GM21529 (cell line): ENCODE data around the gene MICAL2.

ENCODE experiments used
- ATAC-seq: cut with Tn5 transposase; IDR thresholded peaks from one replicate; pipeline ENCODE4 v1.9.1; 2021; ENCODE audit not compliant: unreplicated experiment

The MICAL2 gene

DNA sequence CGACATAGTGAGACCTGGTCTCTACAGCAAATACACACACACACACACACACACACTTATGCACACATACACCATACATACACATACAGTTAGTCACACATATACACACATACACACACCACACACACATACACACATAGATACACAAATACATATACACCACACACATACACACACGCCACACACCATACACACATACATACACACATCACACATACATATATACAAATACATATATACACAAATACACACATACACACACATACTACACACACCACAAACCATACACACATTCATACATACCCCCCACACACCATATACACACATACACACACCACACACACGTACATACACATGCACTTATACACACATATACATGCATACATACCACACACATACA lies 57.7 kb downstream of the MICAL2 start:
- ATAC-seq = no peak

DNA sequence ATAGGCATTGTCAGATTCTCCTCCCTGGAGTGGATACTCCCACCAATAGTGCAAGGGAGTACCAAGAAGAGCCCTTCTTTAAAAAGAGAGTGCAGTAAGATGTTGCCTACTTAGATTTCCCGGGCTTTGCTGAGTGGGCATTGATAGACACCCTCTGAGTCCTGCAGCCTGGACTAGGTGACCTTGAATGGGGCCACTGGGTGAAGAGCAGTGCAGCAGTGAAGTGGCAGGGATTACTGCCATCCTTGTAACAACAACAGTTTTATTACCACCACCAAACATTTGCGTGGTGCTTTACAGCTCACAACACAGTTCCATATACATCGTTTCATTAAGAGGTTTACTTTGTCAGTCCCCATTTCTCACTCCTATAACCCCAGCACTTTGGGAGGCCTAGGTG lies 59.4 kb downstream of the MICAL2 start:
- ATAC-seq = no peak

DNA sequence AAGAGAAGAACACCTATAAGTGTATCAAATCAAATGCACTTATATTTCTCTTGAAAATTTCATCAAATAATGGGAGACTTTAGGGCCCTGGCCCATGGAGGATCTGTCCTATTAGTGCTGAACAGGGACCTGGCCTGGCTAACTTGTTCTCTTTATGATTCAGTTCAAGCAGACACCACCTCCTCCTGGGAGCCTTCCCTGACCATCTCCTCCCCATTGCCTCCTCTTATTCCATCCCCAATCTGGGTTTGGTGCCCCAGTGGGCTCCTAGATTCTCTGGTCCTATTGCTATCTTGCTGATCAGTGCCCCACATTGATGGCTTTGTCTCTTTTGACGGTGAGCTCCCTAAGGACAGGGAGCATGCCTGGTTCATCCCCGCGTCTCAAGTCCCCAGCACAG lies 60.1 kb downstream of the MICAL2 start:
- ATAC-seq = no peak

DNA sequence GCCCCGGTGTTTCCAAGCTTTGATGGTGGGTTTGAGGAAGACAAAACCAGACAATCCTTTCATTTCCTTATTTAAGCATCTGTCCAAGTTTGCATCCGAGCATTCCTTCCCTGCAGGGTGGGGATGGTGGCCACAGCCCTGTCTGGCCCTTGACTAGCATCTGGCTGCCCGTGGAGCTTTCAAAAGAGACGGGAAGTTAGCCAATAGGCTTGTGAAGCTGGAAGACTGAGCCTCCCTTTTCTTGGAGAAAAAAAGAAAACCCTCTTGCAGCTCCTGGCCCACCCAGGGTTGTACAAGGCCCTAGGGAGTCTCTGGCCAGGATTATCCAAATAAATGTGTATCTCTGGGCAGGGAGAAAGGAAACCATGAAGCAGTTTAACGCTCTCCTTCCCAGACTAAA lies 60.6 kb downstream of the MICAL2 start:
- ATAC-seq = no peak

DNA sequence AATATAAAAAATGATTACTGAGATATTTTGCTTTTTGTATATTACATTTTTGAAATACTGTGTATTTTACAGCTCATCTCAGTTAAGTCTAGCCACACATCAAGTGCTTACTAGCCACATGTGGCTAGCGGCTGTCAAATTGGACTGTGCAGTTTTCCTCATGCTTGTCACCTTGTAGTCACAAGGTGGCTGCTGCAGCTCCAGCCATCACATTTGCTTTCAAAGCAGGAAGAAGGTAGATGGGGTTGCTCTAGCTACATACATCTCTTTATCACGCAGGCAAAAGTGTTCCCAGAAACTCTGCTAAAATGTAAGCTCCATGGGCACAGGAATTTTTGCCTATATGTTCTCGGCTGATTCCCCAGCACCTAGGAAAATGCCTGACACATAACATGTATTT lies 61.5 kb downstream of the MICAL2 start:
- no peak for ATAC-seq

DNA sequence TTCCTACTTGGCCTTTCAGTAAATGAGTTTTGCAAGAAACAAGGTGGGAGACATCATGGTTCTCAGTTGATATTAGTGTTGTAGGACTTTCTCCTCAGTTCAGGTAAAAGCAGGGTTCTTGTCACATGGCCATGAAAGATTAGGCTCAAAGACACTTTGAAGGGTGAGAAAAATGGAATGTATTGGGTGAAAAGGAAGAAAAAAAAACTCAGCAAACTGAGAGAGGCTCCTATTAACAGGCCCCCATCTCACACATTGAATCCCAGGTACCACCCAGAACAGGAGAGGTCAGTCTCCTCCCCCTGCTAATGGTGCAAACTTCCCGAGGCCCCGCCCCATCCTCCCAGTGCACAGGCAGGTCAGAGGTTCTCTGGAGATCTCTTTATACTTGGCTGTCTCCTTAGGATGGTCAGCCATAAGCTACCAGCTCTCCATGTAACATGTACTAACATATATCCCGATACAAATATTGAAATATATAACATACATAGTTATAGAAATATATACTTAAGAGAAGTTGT lies 62.2 kb downstream of the MICAL2 start:
- no peak for ATAC-seq

DNA sequence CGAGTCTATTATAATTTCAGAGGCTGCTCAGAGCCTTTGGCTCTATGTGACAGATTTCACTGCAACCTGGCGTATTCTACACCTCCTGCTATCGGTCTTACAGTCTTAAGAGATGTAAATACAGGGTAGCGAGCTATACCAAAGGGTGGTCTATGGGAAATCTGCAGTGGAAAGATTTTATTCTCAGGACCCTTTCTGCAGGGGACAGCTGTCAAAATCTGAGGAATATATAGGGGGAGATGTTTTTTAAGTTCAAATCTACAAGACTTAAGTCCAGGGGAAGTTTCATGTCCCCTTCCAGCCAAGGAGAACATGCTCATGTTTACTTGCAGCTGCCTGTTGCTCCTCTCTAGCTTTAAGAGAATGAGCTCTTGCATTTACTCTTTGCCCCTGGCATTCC lies 62.7 kb downstream of the MICAL2 start:
- ATAC-seq = no peak

DNA sequence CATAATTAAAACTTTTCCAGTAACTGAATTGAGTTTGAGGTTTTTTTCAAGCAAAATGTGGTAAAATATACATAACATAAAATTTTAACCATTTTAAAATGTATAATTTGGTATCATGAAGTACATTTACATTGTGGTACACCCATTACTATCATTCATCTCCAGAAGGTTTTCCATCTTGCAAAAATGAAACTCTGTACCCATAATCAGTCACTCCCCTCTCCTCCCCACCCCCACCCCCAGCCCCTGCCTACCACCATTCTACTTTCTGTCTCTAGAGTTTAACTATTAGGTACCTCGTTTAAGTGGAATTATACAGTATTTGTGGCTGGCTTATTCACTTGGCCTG lies 63.7 kb downstream of the MICAL2 start:
- ATAC-seq = peak; percentile 42

DNA sequence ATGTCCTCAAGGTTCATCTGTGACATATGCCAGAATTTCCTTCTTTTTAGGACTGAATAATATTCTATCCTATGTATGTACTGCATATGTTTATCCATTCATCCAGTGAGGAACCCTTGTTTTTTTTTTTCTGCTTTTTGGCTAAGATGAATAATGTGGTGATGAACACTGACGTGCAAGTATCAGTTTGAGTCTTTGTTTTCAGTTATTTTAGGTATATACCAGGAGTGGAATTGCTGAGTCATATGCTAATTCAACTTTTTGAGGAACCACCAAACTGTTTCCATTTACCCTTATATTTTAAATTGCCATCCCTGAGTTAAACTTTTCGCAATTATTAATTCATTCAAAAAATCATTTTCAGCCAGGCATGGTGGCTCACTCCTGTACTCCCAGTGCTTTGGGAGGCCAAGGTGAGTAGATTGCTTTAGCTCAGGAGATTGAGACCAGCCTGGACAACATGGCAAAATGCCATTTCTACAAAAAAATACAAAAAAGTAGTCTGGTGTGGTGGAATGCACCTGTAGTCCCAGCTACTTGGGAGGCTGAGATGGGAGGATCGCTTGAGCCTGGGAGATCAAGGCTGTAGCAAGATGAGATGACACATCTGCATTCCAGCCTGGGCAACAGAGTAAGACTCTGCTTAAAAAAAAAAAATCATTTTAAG lies 64.2 kb downstream of the MICAL2 start:
- ATAC-seq = peak; percentile 91

DNA sequence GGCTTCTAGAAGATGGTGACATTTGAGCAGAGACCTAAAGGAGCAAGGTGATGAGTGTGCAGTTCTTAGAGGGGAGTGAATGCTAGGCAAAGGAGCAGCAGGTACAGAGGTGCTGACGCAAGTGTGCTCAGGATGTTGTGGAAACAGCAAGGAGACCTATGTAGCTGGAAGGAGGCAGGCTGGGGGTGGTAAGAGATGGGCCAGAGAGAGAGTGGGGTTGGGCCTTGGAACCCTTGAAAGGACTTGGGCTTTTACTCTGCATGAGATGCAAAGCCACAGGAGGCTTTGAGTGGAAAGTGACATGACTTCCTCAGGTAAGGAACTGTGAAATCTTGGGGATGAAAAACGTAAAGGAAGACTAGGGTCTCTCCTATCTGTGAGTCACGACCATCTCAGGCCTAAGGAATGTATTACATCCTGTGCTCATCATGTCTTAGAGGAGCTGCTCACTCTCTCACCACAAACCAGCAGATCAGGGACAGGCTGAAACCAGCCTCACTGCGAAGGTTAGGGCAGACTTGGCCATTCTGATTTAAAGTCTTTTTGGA lies 65.4 kb downstream of the MICAL2 start:
- no peak for ATAC-seq

DNA sequence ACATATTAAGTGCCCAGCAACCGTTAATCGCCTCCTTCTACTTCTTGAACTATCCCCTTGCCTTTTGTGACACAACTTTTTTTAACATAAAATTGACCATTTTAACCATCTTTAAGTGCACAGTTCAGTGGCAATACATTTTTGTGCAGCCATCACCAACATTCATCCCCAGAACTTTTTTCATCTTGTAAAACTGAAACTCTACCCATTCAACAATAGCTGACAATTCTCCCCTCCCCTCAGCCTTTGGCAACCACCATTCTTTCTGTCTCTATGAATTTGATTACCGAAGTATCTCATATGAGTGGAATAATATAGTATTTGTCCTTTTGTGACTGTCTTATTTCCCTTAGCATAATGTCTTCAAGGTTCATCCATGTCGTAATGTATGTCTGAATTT lies 66.0 kb downstream of the MICAL2 start:
- no peak for ATAC-seq

DNA sequence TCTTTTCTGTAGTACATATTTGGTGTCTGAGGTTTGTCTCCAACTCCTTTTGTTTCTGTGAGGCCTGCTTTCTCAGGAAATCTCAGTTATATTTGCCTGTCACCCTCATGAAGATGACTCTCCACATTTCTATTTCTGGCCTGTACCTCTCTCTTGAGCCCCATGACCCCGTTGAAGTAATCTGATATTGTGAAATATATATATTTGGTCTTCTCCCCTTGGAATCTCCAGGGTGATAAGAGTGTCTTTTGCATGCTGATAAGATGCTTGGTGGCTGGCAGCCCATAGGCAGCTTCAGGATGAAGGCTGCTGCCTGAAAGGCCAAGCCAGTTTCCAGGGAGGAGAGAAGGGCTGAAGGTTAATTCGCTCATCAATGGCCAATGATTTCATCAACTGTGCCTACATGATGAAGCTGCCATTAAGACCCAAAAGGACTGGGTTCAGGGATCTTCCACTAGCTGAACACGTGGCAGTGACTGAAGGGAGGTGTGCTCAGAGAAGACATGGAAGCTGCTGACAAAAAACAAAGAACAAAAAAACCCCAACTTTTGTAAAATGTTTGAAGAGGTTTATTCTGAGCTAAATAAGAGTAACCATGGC lies 67.4 kb downstream of the MICAL2 start:
- ATAC-seq = no peak

DNA sequence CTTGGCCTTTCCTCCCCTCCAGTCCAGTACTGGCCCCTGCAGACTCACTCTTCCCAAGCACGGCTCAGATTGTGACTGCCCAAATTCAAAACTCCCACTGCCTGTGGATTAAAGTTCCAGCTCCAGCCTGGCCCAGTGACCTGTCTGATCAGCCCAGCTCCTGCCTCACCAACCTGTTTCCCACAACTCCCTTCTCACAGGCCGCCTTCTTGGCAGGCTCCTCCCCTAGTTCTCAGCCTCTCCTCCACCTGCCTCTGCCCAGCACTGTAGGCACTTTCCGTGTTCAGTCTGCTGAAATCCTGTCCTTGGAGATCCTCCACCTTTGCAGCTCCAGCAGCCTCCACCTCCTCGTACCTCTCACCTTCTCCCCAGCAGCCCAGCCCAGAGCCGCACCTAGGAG lies 68.6 kb downstream of the MICAL2 start:
- no peak for ATAC-seq

DNA sequence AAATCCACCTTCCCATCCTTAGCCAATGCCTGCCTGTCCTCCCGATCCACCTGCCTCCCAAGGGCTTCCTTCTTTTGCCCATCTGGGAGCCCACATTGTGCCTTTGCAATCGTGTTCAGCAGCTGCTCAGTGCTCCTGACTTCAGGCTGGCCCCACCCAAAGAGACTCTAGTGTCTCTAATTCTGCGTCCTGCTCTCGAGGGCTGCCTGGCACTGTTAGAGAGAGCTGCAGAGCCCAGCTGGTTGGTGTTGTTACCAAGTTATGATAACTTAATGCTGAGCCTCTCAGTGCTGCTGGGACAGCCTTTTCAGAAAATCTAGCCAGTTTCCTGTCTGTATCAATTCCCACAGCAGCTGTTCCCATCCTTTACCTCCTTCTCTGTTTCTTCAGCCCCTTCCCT lies 69.1 kb downstream of the MICAL2 start:
- ATAC-seq = no peak

DNA sequence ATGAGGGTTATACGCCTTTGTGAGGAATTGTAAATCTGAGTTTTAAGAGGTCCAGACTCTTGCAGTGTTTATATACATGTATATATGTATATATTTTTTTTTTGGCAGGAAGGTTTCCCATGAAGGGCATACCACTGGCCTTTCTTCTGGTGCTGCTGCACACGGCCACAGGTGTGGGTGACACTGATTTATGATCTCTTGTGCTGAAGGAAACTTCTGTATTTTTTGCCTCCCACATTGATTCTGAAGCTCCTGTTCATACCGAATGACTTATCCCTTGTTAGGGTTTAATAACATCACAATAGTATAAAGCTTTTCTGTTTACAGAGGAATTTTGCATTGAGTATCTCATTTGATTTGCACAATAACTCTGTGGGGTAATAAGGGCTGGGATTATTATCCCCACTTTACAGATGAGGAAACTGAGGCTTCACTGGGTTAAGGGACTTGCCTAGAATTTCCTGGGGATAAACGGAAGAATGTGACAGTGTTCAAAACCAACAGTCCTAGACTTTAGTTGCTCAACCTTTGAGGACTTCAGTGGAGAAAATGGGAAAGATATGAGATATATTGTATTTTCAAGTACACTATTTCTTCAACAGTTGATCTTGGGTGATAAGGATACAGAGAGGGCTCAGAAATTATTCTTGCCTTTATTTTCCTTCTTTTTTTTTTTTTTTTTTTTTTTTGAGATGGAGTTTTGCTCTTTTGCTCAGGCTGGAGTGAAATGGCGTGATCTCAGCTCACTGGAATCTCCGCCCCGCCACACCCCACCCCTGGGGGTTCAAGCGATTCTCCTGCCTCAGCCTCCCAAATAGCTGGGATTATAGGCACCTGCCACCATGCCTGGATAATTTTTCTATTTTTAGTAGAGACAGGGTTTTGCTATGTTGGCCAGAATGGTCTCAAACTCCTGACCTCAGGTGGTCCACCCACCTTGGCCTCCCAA lies 70.1 kb downstream of the MICAL2 start:
- ATAC-seq = no peak

DNA sequence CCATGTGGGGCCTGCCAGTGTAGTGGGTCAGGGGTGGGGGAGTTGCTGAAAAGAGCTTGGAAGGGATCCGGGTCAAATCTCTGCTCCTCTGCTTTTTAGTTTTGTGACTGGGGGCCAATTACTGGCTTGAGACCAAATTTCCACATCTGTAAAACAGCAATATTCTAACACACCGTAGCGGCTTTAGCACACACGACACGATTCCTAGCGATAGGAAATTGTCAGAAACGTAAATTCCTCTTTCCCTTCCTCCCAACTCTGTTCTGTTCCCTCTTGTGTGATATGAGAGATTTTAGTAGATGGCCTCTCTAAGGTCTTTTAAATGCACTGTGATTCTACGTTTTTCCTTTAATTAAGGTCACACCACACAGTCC lies 71.9 kb downstream of the MICAL2 start:
- ATAC-seq = no peak

DNA sequence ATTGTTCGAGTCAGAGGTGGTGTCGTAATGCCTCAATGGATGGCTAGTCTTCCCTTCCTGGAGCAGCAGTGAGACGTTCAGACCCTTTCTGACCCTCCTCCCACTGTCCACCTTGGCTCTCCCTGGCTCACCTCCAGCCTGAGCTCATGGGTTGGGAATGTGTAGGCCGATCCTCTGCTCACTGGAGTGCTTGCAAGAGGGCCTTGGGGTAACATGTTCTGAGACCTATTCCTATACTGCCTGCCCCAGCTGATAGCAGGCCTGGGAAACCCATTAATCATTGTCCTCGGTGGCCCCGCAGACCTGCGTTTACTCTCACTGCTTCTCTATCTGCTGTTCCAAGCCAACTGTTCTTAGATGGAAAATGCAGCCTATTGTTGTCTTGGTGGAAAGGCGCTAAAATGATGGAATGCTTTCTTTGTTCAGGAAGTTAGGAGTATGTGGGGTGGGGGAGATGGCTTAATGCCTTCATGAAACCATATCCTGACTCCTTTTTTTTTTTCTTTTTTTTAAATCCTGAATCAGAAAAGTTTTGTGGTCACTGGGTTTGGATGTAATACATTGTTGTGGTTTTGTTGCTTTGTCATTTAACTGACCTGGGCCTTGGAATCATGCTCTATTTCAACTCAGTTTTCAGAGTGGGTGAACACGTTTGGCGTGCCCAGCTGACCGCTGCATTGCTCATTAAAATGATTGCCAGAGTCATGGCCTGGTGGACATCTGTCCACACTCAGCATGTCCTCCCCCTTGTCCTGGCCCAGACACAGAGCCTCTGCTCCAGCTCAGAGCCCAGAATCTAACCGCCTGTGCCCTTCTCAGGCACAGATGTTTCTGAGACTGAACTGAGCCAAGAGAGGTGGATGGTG lies 72.5 kb downstream of the MICAL2 start:
- no peak for ATAC-seq

DNA sequence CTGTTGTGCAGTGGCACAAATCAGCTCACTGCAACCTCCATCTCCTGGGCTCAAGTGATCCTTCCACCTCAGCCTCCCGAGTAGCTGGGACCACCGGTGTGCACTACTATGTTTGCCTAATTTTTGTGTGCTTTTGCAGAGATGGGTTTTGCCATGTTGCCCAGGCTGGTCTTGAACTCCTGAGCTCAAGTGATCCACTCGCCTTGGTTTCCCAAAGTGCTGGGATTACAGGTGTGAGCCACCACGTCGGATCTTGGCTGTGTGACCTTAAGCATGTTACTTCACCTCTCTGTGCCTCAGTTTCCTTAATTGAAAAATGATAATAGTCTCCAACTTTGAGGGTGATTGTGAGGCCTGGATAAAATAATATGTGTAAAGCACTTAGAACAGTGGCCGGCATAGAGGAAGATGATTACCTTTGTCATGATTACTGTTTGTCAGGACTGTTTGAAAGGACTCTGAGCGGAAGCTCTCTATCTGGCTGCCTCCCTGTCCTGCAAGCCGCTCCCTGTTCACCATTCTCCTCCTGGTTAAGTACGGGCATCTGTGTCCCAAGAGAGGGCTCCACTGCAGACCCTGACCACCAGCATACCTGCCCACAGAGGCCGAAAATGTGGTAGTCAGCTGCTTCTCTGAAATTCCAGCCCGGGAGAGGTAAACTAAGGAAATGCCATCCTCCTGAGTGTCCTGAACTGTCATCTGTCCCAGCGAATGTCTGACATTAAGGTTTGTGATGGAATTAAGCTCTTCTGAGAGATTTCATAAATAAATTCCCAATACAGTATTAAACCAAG lies 73.6 kb downstream of the MICAL2 start:
- ATAC-seq = no peak

DNA sequence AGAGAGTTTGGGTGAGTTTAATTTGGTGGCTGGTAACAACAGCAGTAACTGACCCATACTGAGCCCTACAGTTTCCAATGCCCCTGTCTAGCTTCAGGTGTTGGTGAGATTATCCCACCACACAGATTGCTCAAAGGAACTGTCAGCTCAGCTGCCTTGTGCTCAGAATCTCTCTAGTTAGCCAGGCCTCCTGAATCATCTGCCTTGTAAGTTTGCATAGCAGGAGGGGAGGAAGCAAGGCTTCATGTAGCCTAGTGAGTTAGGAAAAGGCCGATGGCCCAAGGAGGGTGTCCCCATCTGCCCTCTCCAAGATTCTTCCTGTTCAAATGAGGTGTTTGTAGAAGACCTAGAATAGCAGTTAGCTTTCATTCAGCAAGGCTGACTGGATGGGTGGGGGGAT lies 74.3 kb downstream of the MICAL2 start:
- ATAC-seq = no peak

DNA sequence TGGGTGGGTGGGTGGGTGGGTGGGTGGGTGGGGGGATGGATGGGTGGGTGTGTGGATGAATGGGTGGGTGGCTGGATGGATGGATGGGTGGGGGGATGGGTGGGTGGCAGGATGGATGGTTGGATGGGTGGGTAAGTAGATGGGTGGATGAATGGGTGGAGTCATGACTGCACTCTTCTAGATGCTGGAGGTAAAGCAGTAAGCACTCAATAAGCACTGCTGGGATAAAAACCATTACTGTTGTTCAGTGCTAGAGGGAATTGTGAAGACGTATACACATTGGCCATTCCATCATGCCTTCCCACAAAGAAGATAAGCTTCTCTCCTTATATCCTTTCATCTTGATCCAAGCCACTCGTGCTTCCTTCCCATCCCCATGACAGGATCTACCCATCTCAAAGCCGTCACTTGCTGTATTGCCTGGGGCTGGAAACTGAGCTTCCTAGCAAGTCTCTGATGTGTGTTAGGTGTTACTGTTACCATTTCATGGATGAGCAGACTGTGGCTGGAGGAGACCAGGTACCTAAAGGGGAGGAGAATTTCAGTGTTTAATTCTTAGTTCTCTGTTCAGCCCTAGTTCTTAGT lies 74.8 kb downstream of the MICAL2 start:
- no peak for ATAC-seq
